A549 (cell line): ENCODE results near the gene VIL1. TPM values are rescaled to one million over a fixed set of nuclear protein-coding genes. Genes with fewer than 3 reads are reported as not detected.

Source experiments
- ATAC-seq, 2 experiments: fragments of 200-7000 bp in 1 of 2; fragments of >200 bp in 1 of 2; cut with Nextera tagmentation in 1 of 2; cut with Tn5 transposase in 1 of 2; 3 replicates each; pipeline versions ENCODE4 v1.8.0 to v1.9.1; 2018 to 2020; ENCODE audit warnings: mild to moderate bottlenecking in 1 of 2, moderate library complexity in 1 of 2
- CTCF ChIA-PET: fragments of 300-600 bp; sonication (Branson Sonifier 250); formaldehyde crosslinking; extraction: SDS; loops from one replicate; lab custom pipeline; 2021; ENCODE audit warnings: antibody characterized with exemption, inconsistent platforms; lab: Yijun Ruan, JAX
- POLR2A ChIA-PET: fragments of 350-600 bp; formaldehyde crosslinking; extraction: SDS; loops from one replicate; lab custom pipeline; 2021; ENCODE audit warnings: antibody characterized with exemption, inconsistent platforms; lab: Yijun Ruan, JAX
- DNase-seq, 2 experiments: peaks; one replicate each; pipeline versions ENCODE4 v3.0.0 to v3.0.0-alpha.2; 2011 to 2016; ENCODE audit warnings: low read depth in 1 of 2, low spot score in 1 of 2
- FAIRE-seq: peaks from 2 replicates; lab custom pipeline; 2011; peaks lifted over from hg19 to GRCh38; lab: Jason Lieb, UNC
- H3K27ac ChIP-seq, 2 experiments: fragments of >200 bp; sonication (Bioruptor Twin); formaldehyde crosslinking; 3 replicates each; pipeline ENCODE4 v1.5.1; 2016 to 2017
- H3K4me1 ChIP-seq: fragments of >200 bp; sonication (Bioruptor Twin); formaldehyde crosslinking; 3 replicates; pipeline ENCODE4 v1.6.1; 2016
- H3K4me2 ChIP-seq: fragments of >200 bp; sonication (Bioruptor Twin); formaldehyde crosslinking; 3 replicates; pipeline ENCODE4 v1.6.1; 2016
- H3K4me3 ChIP-seq: fragments of >200 bp; sonication (Bioruptor Twin); formaldehyde crosslinking; 3 replicates; pipeline ENCODE4 v1.5.1; 2016
- H3K9me3 ChIP-seq: fragments of >200 bp; sonication (Bioruptor Twin); formaldehyde crosslinking; 3 replicates; pipeline ENCODE4 v1.6.1; 2016
- BCL3 ChIP-seq: fragments of >200 bp; sonication (Bioruptor Twin); formaldehyde crosslinking; IDR thresholded peaks from 3 replicates; pipeline ENCODE4 v1.6.1; 2016
- CBX8 ChIP-seq: fragments of 200-600 bp; sonication (generic); IDR thresholded peaks from 2 replicates; pipeline ENCODE4 v1.6.1; 2016
- CEBPB ChIP-seq, 2 experiments: fragments of >200 bp in 1 of 2; sonication (Bioruptor Twin) in 1 of 2; formaldehyde crosslinking in 1 of 2; IDR thresholded peaks; 2 replicates each; pipeline ENCODE4 v1.6.1; 2012 to 2016
- CHD2 ChIP-seq: fragments of 150-350 bp; IDR thresholded peaks from 2 replicates; pipeline ENCODE4 v1.6.1; 2014; ENCODE audit warnings: low read length; ENCODE audit not compliant: partially characterized antibody
- CTCF ChIP-seq: fragments of >200 bp; sonication (Bioruptor Twin); formaldehyde crosslinking; IDR thresholded peaks from 3 replicates; pipeline ENCODE4 v1.5.1; 2016
- EHF ChIP-seq: fragments of 250-450 bp; sonication (Bioruptor Pico); IDR thresholded peaks from 2 replicates; pipeline ENCODE4 v1.5.0; 2020; ENCODE audit warnings: mild to moderate bottlenecking
- EP300 ChIP-seq, 2 experiments: fragments of >200 bp; sonication (Bioruptor Twin); formaldehyde crosslinking; IDR thresholded peaks; 2 replicates in 1 of 2; 3 replicates in 1 of 2; pipeline ENCODE4 v1.6.1; 2016 to 2017
- ESRRA ChIP-seq: fragments of 150-350 bp; IDR thresholded peaks from 2 replicates; pipeline ENCODE4 v1.6.1; 2014; ENCODE audit warnings: mild to moderate bottlenecking, low read length, borderline replicate concordance
- FOSB ChIP-seq: fragments of 250-450 bp; sonication (Bioruptor Pico); IDR thresholded peaks from 2 replicates; pipeline ENCODE4 v1.5.0; 2020; ENCODE audit warnings: mild to moderate bottlenecking, moderate library complexity
- FOSL2 ChIP-seq, 2 experiments: fragments of 450-650 bp in 1 of 2; fragments of >200 bp in 1 of 2; sonication (Bioruptor Twin) in 1 of 2; formaldehyde crosslinking; IDR thresholded peaks; 2 replicates each; pipeline versions ENCODE4 v1.5.0 to v1.6.1; 2016 to 2020; ENCODE audit warnings: mild to moderate bottlenecking in 1 of 2, moderate library complexity in 1 of 2
- GATA3 ChIP-seq: IDR thresholded peaks from 2 replicates; pipeline ENCODE4 v1.6.1; 2012; ENCODE audit warnings: borderline replicate concordance
- HDAC2 ChIP-seq: fragments of 200-600 bp; sonication (generic); IDR thresholded peaks from 2 replicates; pipeline ENCODE4 v1.6.1; 2016
- HES2 ChIP-seq: fragments of >200 bp; sonication (Bioruptor Twin); formaldehyde crosslinking; IDR thresholded peaks from 2 replicates; pipeline ENCODE4 v1.6.1; 2016
- HEYL ChIP-seq: fragments of 250-450 bp; sonication (Bioruptor Pico); IDR thresholded peaks from 2 replicates; pipeline ENCODE4 v1.8.0; 2021; ENCODE audit warnings: mild to moderate bottlenecking, moderate library complexity
- HMGXB4 ChIP-seq: fragments of 250-450 bp; sonication (Bioruptor Pico); IDR thresholded peaks from 2 replicates; pipeline ENCODE4 v1.5.0; 2021; ENCODE audit warnings: mild to moderate bottlenecking, moderate library complexity, borderline replicate concordance
- HOXA7 ChIP-seq: fragments of 250-450 bp; sonication (Bioruptor Pico); IDR thresholded peaks from 2 replicates; pipeline ENCODE4 v1.5.0; 2020; ENCODE audit warnings: mild to moderate bottlenecking, moderate library complexity
- HOXB5 ChIP-seq: fragments of 250-450 bp; sonication (Bioruptor Pico); IDR thresholded peaks from 2 replicates; pipeline ENCODE4 v1.5.0; 2020; ENCODE audit warnings: mild to moderate bottlenecking, moderate library complexity
- JUNB ChIP-seq: fragments of >200 bp; sonication (Bioruptor Twin); formaldehyde crosslinking; IDR thresholded peaks from 2 replicates; pipeline ENCODE4 v1.6.1; 2016
- KDM5A ChIP-seq: fragments of 200-600 bp; sonication (generic); IDR thresholded peaks from 2 replicates; pipeline ENCODE4 v1.6.1; 2016; ENCODE audit warnings: antibody characterized with exemption, mild to moderate bottlenecking
- MAX ChIP-seq: IDR thresholded peaks from 2 replicates; pipeline ENCODE4 v1.6.1; 2012
- MAZ ChIP-seq: fragments of 150-350 bp; IDR thresholded peaks from 2 replicates; pipeline ENCODE4 v1.6.1; 2014; ENCODE audit warnings: antibody characterized with exemption, low read depth, low read length, borderline replicate concordance
- NPAS2 ChIP-seq: fragments of 250-450 bp; sonication (Bioruptor Pico); IDR thresholded peaks from 2 replicates; pipeline ENCODE4 v1.8.0; 2022; ENCODE audit warnings: mild to moderate bottlenecking, moderate library complexity, borderline replicate concordance
- NR3C1 ChIP-seq: fragments of >200 bp; sonication (Bioruptor Twin); formaldehyde crosslinking; IDR thresholded peaks from 3 replicates; pipeline ENCODE4 v1.6.1; 2017
- POLR2A ChIP-seq: IDR thresholded peaks from 2 replicates; pipeline ENCODE4 v1.6.1; 2012; ENCODE audit warnings: mild to moderate bottlenecking, low read length
- POLR2AphosphoS2 ChIP-seq: conservative IDR thresholded peaks from 2 replicates; pipeline ENCODE4 v1.6.1; 2012; ENCODE audit warnings: low read length, improper control_type of control experiment, inconsistent platforms
- RAD21 ChIP-seq, 2 experiments: fragments of >200 bp in 1 of 2; sonication (Bioruptor Twin) in 1 of 2; formaldehyde crosslinking in 1 of 2; IDR thresholded peaks in 1 of 2; conservative IDR thresholded peaks in 1 of 2; 2 replicates in 1 of 2; 3 replicates in 1 of 2; pipeline ENCODE4 v1.6.1; 2012 to 2018; ENCODE audit warnings: inconsistent platforms in 1 of 2
- RNF2 ChIP-seq: fragments of 200-600 bp; sonication (generic); IDR thresholded peaks from 2 replicates; pipeline ENCODE4 v1.6.1; 2016; ENCODE audit warnings: low read depth, mild to moderate bottlenecking, antibody characterized with exemption, moderate library complexity, borderline replicate concordance
- SMC3 ChIP-seq: fragments of >200 bp; sonication (Bioruptor Twin); formaldehyde crosslinking; IDR thresholded peaks from 3 replicates; pipeline ENCODE4 v1.6.1; 2018; ENCODE audit warnings: inconsistent platforms
- TFCP2L1 ChIP-seq: fragments of 250-450 bp; sonication (Bioruptor Pico); IDR thresholded peaks from 2 replicates; pipeline ENCODE4 v1.5.0; 2021; ENCODE audit warnings: mild to moderate bottlenecking
- ZC3H11A ChIP-seq: fragments of 450-650 bp; IDR thresholded peaks from 2 replicates; pipeline ENCODE4 v1.6.1; 2014; ENCODE audit warnings: antibody characterized with exemption, mild to moderate bottlenecking
- ZSCAN20 ChIP-seq: fragments of 250-450 bp; sonication (Bioruptor Pico); IDR thresholded peaks from 2 replicates; pipeline ENCODE4 v1.8.0; 2022; ENCODE audit warnings: mild to moderate bottlenecking, moderate library complexity
- WGBS: methylation state at CpG from one replicate; pipeline ENCODE4 v1.1.6; 2017; ENCODE audit errors: missing lambda C conversion rate; 5-methylcytosine and 5-hydroxymethylcytosine counted together
- polyA plus RNA-seq, 4 experiments: library from polyadenylated mRNA; depleted of rRNA in 3 of 4; stranded (reverse); fragments of >200 nt; fragmentation: RNase III in 1 of 4; extraction: RNeasy Plus Mini Kit Qiagen cat#74134 plus additional on column Dnase treatment in 1 of 4; gene quantifications; 2 replicates in 3 of 4; 3 replicates in 1 of 4; pipeline ENCODE4 v1.2.3, GENCODE V29; 2011 to 2017

The VIL1 gene
- polyA plus RNA-seq, 2 of the 4 experiments (the other 2 are of a cell fraction) = 1.9 to 2.3 TPM

- TF ChIP-seq NPAS2 (CRISPR knock-in tag) (no peak), HMGXB4 (CRISPR knock-in tag) (no peak), CBX8 (no peak), POLR2AphosphoS2 (no peak), NR3C1 (no peak), HOXA7 (CRISPR knock-in tag) (0 out of 2 replicates have a peak, but pooled peaks have one; percentile 14), ESRRA (no peak), JUNB (no peak), TFCP2L1 (CRISPR knock-in tag) (0 out of 2 replicates have a peak, but pooled peaks have one; percentile 30), FOSB (CRISPR knock-in tag) (no peak), KDM5A (no peak)
- TF ChIP-seq, all 56 proteins: peak for 4
Observed at GRCh38 chr2:218405746-218406208, 13.1 kb upstream of the VIL1 start (continued).

- ChIA-PET CTCF (interaction anchor here (0.6 to 2.4 kb wide), 9 partner anchors 12 to 242 kb away, joined by 3 to 7 read pairs (median 4); partner anchors contain the start of gene CATIP), POLR2A (interaction anchor here (0.6 to 1.5 kb wide), 2 partner anchors 10 to 29 kb away, joined by 3 to 7 read pairs; no protein-coding TSS in a partner anchor)
- ATAC-seq (peak; percentile 89), FAIRE-seq (no peak), DNase-seq (peak; percentile 82 to 94)
- Histone ChIP-seq H3K9me3 (no peaks in the 10 kb centered on the region), H3K4me1 (peaks cover 27% of the 10 kb centered on the region), H3K27ac (peak overlapping the region; percentile 85 to 90), H3K4me2 (peak overlapping the region; percentile 85), H3K4me3 (peak overlapping the region; percentile 40)
- 5% methylated on average over 12 of the region's 56 CpGs for WGBS
- TF ChIP-seq ZC3H11A (no peak), HDAC2 (no peak), HEYL (CRISPR knock-in tag) (no peak), RNF2 (no peak), GATA3 (peak; percentile 18), MAX (peak; percentile 38), POLR2A (no peak; the same call in 1 of the 2 replicates), SMC3 (peak; percentile 86), HMGXB4 (CRISPR knock-in tag) (0 out of 2 replicates have a peak, but pooled peaks have one; percentile 48), CEBPB (IDR thresholded peaks at IDR 0.05) (peak in 1 of 2 experiments; percentile 50; a peak in 1 of 4 replicates), NPAS2 (CRISPR knock-in tag) (no peak), MAZ (no peak; the same call in 1 of the 2 replicates), HOXB5 (CRISPR knock-in tag) (0 out of 2 replicates have a peak, but pooled peaks have one; percentile 29), CHD2 (no peak), EP300 (IDR thresholded peaks at IDR 0.05) (no peak), HOXA7 (CRISPR knock-in tag) (peak; percentile 74; the same call in 1 of the 2 replicates), FOSL2 (IDR thresholded peaks at IDR 0.05) (no peak), FOSL2 (CRISPR knock-in tag; IDR thresholded peaks at IDR 0.05) (no peak), ESRRA (no peak), BCL3 (peak; percentile 24; the same call in 1 of the 3 replicates), EHF (CRISPR knock-in tag) (no peak), RAD21 (conservative IDR thresholded peaks at IDR 0.05 in 1 of 2, IDR thresholded peaks at IDR 0.05 in 1 of 2) (peak; percentile 85 to 94), ZSCAN20 (CRISPR knock-in tag) (no peak), CTCF (peak; percentile 83), HES2 (no peak)
Observed at GRCh38 chr2:218406209-218406948, 12.5 kb upstream of the VIL1 start.
